ENCODE data around the gene RREB1. TPM values are rescaled to one million over a fixed set of nuclear protein-coding genes. Genes with fewer than 3 reads are reported as not detected.

RREB1 gene
- total and polyA plus RNA-seq, 12 donors = 8.0 to 79.5 (median 48.7) TPM

DNA sequence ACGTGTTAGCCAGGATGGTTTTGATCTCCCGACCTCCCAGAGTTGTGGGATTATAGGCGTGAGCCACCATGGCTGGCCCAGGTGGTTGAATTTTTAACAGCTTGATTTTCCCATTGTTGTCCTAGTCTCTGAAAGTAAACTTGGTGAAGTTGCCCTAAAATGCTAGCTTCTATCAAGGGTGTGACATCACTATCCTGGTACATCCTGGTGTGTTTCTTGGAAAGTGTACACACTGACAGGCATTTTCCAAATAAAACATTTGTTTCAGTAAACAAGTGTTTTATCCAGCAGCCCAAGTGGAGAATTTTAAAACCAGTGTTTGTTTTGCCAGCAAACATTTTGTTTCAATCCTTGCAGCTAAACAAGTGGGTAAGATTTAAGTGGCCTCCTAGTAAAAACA, 40.5 kb upstream of the RREB1 start:
- no peaks in the 10 kb centered on the region for H3K4me1 ChIP-seq (replicated peaks in 1 of 2)
- no peaks in the 10 kb centered on the region for H3K9me3 ChIP-seq (replicated peaks in 1 of 3)
- DNase-seq = no peak
- intact Hi-C loops (cut with DNase I) = no loop called here
- H3K27ac ChIP-seq = no peak overlapping the region
- no peaks in the 10 kb centered on the region for H3K36me3 ChIP-seq (replicated peaks in 1 of 2)
- H3K27me3 ChIP-seq = no peaks in the 10 kb centered on the region
- H3K4me3 ChIP-seq = no peak overlapping the region
- WGBS, 4 donors = 78 to 89% (median 82%) methylated on average over 3 of the region's 3 CpGs
- TF ChIP-seq, protein P1, sequence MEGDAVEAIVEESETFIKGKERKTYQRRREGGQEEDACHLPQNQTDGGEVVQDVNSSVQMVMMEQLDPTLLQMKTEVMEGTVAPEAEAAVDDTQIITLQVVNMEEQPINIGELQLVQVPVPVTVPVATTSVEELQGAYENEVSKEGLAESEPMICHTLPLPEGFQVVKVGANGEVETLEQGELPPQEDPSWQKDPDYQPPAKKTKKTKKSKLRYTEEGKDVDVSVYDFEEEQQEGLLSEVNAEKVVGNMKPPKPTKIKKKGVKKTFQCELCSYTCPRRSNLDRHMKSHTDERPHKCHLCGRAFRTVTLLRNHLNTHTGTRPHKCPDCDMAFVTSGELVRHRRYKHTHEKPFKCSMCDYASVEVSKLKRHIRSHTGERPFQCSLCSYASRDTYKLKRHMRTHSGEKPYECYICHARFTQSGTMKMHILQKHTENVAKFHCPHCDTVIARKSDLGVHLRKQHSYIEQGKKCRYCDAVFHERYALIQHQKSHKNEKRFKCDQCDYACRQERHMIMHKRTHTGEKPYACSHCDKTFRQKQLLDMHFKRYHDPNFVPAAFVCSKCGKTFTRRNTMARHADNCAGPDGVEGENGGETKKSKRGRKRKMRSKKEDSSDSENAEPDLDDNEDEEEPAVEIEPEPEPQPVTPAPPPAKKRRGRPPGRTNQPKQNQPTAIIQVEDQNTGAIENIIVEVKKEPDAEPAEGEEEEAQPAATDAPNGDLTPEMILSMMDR (IDR thresholded peaks at IDR 0.05) = no peak
- TF ChIP-seq POLR2A (IDR thresholded peaks at IDR 0.05) = no peak

DNA sequence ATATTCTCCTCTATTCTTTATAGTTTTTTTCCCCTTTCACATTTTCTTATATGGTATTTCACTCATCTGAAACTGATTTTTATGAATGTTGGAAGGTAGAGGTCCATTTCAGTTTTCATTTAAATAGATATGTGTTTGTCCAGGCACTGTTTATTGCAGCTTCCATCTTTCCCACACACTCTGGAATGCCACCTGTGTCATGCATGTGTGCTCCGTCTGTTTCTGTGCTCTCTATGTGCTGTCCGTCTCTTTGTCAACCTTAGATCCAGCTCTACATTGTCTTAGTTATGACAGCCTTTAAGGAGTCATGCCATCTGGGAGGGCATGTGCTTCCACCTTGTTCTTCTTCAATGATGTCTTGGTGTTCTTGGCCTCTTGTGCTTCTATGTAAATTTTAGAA, 36.4 kb upstream of the RREB1 start:
- intact Hi-C loops (cut with DNase I) = no loop called here
- DNase-seq = no peak
- no peaks in the 10 kb centered on the region for H3K9me3 ChIP-seq (replicated peaks in 1 of 3)
- no peak overlapping the region for H3K4me3 ChIP-seq
- no peak overlapping the region for H3K27ac ChIP-seq
- peaks cover 0 to 8% of the 10 kb centered on the region in 2 donors for H3K4me1 ChIP-seq (replicated peaks in 1 of 2)
- H3K36me3 ChIP-seq (replicated peaks in 1 of 2) = no peaks in the 10 kb centered on the region
- TF ChIP-seq, protein P1 (IDR thresholded peaks at IDR 0.05) = no peak
- 92 to 97% (median 95%) methylated on average over 2 of the region's 2 CpGs for WGBS, 4 donors
- H3K27me3 ChIP-seq = no peaks in the 10 kb centered on the region

DNA sequence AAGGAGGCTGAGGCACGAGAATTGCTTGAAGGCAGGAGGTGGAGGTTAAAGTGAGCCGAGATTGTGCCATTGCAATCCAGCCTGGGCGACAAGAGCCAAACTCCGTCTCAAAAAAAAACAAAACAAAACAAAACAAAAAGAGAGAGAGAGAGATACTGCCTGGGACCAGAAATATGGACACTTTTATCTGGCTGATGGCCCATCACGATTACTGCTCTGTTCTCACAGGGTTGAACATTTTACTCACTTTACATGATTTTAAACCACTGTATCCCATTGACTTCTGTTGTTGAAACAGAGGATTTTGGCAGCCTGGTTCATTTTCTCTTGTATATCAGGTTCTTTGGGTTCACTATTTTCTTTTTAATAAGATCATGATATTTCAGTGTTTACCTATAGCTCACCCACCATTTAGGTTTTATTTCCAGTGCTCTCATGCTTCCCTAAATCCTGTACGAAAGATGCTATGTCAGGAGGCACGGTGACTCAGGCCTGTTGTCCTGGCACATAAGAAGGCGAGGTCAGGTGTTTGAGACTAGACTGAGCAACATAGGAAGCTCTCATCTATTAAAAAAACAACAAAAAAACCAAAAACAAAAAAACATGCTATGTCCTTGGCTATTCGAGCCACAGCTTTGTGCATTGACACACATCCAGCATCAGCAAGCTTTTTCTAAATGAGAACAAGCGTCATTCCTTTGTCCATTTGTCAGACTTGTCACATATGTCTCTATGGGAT, 34.5 kb upstream of the RREB1 start:
- no peaks in the 10 kb centered on the region for H3K9me3 ChIP-seq (replicated peaks in 1 of 3)
- no peak for TF ChIP-seq POLR2A (IDR thresholded peaks at IDR 0.05)
- TF ChIP-seq, protein P1 (IDR thresholded peaks at IDR 0.05) = no peak
- 44 to 51% (median 48%) methylated on average over 10 of the region's 10 CpGs for WGBS, 4 donors
- no peaks in the 10 kb centered on the region for H3K36me3 ChIP-seq (replicated peaks in 1 of 2)
- intact Hi-C loops (cut with DNase I) = no loop called here
- H3K4me1 ChIP-seq (replicated peaks in 1 of 2) = peaks cover 0 to 8% of the 10 kb centered on the region in 2 donors
- peak overlapping the region; percentile 37 to 69 (median 58) for H3K27ac ChIP-seq
- H3K4me3 ChIP-seq = peak overlapping the region in 1 of 4 donors; percentile 0
- no peaks in the 10 kb centered on the region for H3K27me3 ChIP-seq
- DNase-seq = peak in 5 of 7 donors; percentile 39 to 62 (median 48)

DNA sequence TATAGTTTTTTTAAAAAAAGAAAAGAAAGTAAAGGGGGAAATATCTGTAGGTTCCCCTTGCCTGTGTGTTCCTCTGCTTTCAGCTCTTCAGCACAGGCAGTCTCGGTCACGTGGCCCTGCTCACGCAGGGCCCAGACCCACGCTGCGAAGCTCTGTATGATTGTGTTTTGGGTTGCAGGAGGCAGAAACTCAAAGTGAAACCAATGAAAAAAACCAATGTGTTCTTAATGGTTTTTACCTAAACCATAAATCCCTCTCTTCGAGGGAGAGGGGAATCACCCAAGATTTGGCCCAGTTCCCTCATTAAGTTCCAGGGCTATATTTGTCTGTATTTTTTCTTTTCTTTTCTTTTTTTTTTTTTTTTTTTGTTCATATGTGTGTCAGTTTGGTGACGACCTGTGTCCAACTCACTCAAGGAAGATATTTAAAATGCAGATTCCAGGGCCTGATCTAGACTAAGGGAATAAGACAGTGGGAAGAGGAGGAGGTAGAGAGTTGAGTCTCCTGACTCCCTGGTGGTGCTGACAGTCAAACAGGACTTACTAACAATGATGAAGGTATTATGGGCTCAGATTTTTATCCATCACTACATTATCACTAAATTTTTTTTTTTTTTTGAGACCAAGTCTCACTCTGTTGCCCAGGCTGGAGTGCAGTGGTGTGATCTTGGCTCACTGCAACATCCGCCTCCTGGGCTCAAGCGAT, 33.8 kb upstream of the RREB1 start:
- WGBS, 4 donors = 48 to 57% (median 53%) methylated on average over 9 of the region's 9 CpGs
- Histone ChIP-seq H3K27me3 (no peaks in the 10 kb centered on the region), H3K27ac (peak overlapping the region; percentile 37 to 69 (median 58)), H3K36me3 (replicated peaks in 1 of 2) (no peaks in the 10 kb centered on the region), H3K9me3 (replicated peaks in 1 of 3) (no peaks in the 10 kb centered on the region), H3K4me1 (replicated peaks in 1 of 2) (peaks cover 0 to 8% of the 10 kb centered on the region in 2 donors), H3K4me3 (peak overlapping the region in 1 of 4 donors; percentile 0)
- intact Hi-C loops (cut with DNase I) = no loop called here
- TF ChIP-seq POLR2A (IDR thresholded peaks at IDR 0.05) = no peak
- DNase-seq = peak; percentile 46 to 74 (median 67)

Measured in adrenal gland (tissue), 12 donors.